GM19239 (cell line): ENCODE results near the gene VAPA.

Source experiments
- DNase-seq: peaks from one replicate; pipeline ENCODE4 v3.0.0; 2011; ENCODE audit warnings: low spot score; ENCODE audit not compliant: insufficient read length
- FAIRE-seq: peaks from 2 replicates; lab custom pipeline; 2011; peaks lifted over from hg19 to GRCh38; lab: Jason Lieb, UNC

The VAPA gene

GRCh38 chr18:9993521-9994025 is 79.8 kb downstream of the VAPA start:
- FAIRE-seq (no peak), DNase-seq (no peak)

- FAIRE-seq (no peak), DNase-seq (no peak)
These were observed 80.3 kb downstream of the VAPA start for GRCh38 chr18:9994026-9994570.

- no peak for DNase-seq
- FAIRE-seq = no peak
These were observed 81.0 kb downstream of the VAPA start for GRCh38 chr18:9994701-9995235.

DNA sequence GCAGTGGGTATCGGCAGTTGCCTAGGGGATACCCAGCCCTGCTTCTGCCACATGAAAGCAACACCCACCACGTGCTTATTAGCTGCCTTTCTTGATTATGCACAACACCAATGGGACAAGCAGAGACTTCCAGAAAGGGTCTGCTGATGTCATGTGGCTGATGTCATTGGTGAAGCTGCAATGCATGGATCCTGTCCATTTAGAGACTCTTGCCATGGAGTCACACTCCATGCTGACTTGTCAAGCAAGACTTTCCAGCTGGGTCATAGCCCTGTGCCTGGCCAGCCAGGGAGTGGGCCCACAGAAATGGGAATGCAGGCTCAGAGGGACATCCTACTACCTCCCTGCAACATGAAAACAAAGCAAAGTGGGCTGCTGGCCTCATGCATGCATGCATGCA is 81.8 kb downstream of the VAPA start:
- FAIRE-seq (no peak), DNase-seq (no peak)

- FAIRE-seq (no peak), DNase-seq (no peak)
These were observed 82.3 kb downstream of the VAPA start for GRCh38 chr18:9996094-9996493.

- DNase-seq (no peak), FAIRE-seq (no peak)
These were observed 83.9 kb downstream of the VAPA start for GRCh38 chr18:9997711-9998110.

- FAIRE-seq (no peak), DNase-seq (no peak)
These were observed 84.5 kb downstream of the VAPA start for GRCh38 chr18:9998330-9998729.

- FAIRE-seq (no peak), DNase-seq (no peak)
These were observed 88.5 kb downstream of the VAPA start for GRCh38 chr18:10002280-10002679.

GRCh38 chr18:10003281-10003680 is 89.5 kb downstream of the VAPA start:
- DNase-seq (no peak), FAIRE-seq (no peak)

DNA sequence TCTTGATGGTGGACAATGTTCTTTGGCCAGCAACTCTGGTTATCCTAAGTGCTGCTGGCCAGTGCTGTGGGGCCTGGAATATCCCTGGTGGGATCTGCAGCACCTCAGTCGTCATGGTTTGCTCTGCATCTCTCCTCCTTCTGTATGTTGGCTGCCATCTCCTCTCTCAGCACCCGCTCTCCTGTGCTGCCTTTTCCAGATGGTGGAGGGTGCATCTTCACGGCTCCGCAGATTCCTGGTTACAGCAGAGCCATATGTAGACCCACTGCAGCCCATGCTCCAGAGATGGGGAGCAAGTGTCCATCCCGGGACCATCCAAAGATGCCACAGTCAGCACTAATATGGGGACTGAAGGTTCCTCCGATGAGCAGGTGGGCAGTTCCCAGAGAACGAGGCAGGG is 90.0 kb downstream of the VAPA start:
- FAIRE-seq (no peak), DNase-seq (no peak)

DNA sequence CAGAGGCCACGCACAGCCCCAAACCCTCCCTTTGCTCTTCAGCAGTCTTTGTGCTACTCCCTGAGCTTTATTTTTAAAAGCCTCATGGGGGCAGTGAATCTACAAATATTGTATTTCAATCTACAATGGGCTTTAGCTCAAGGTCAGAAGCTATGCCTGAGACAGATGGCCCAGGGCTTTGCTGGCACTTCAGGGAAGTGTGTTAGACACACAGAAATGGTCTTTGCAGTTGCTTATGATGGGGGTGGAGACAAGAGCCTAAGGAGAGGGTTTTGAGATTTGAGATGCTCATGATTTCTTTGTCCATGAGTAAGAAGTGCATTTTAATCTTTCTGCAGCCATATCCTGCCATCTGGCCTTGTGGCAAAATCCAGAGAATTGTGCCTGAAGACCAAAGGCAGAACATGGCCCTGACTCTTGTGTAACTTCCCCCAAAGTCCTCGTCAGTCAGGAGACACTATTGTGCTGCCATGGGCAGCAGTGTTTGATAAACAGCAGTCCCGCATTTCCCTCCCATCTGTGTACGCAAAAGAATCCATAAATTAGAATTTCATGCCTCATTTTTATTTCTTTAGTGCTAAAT is 92.6 kb downstream of the VAPA start:
- DNase-seq (no peak), FAIRE-seq (no peak)

- no peak for FAIRE-seq
- no peak for DNase-seq
These were observed 94.3 kb downstream of the VAPA start for GRCh38 chr18:10008006-10008647.
